B cell (primary cell): ENCODE data around the gene ZNG1B.
"Not testable (repeated sequence)": the region's sequence is repeated elsewhere in the genome, so short reads cannot be mapped to it uniquely, and the experiment has no call there.

Experiments
- EZH2 ChIP-seq: IDR thresholded peaks from 2 replicates; pipeline ENCODE4 v1.6.1; 2012; ENCODE audit warnings: borderline replicate concordance, low read depth, mild to moderate bottlenecking, moderate library complexity, low read length; ENCODE audit not compliant: insufficient read depth, poor library complexity, severe bottlenecking
- TF ChIP-seq, protein P1 (sequence below): fragments of 200-600 bp; IDR thresholded peaks from one replicate; pipeline ENCODE4 v1.8.0; 2022; ENCODE audit warnings: antibody characterized with exemption, mild to moderate bottlenecking

DNA sequence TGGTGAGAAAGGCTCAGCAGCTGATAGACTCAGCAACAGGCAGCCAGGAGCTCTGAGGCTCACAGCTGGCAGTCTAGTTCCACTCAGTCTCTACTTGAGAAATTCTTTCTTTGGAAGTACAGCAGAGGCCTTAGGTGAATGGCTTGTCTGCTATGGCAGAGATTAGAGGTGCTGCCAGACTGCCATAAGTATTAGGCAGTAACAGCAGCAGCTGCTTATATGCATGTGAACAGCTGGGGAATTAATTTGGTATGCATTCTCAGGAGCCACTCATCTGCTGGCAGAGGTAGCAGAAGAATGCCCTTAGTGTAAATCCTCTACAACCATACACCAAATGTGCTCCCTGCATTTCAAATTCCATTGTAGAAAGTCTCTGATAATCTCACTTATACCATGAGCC lies 28.3 kb downstream of the ZNG1B start:
- TF ChIP-seq, protein P1, sequence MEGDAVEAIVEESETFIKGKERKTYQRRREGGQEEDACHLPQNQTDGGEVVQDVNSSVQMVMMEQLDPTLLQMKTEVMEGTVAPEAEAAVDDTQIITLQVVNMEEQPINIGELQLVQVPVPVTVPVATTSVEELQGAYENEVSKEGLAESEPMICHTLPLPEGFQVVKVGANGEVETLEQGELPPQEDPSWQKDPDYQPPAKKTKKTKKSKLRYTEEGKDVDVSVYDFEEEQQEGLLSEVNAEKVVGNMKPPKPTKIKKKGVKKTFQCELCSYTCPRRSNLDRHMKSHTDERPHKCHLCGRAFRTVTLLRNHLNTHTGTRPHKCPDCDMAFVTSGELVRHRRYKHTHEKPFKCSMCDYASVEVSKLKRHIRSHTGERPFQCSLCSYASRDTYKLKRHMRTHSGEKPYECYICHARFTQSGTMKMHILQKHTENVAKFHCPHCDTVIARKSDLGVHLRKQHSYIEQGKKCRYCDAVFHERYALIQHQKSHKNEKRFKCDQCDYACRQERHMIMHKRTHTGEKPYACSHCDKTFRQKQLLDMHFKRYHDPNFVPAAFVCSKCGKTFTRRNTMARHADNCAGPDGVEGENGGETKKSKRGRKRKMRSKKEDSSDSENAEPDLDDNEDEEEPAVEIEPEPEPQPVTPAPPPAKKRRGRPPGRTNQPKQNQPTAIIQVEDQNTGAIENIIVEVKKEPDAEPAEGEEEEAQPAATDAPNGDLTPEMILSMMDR, result not testable (repeated sequence)
- TF ChIP-seq EZH2, result not testable (repeated sequence)
